ENCODE results near the gene AKNA.
"Not testable (repeated sequence)": the region's sequence is repeated elsewhere in the genome, so short reads cannot be mapped to it uniquely, and the experiment has no call there.

The AKNA gene

DNA sequence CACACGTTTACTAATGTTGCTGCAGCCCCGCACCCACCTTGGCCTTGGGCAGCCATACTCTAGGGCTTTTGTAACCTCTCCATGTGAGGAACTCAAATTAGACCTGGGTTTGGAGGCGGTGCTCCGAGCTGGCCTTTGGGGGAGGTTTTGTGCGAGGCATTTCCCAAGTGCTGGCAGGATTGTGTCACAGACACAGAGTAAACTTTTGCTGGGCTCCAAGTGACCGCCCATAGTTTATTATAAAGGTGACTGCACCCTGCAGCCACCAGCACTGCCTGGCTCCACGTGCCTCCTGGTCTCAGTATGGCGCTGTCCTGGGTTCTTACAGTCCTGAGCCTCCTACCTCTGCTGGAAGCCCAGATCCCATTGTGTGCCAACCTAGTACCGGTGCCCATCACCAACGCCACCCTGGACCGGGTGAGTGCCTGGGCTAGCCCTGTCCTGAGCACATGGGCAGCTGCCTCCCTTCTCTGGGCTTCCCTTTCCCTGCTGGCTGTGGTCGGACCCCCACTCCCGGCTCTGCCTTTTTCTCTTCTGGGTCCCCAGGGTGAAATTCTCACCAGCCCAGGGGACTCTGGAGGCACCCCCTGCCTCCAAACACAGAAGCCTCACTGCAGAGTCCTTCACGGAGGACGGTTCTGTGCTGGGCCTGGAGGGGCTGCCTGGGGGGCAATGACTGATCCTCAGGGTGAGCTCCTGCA, 64.8 kb downstream of the AKNA start, which contains the start of gene ORM1:
TSS of gene ORM1 (plus strand) at position 268 of the 701 bp plus-strand sequence. CDS start at position 304, 36 bp downstream.
- DNase-seq (ENCODE audit: low read depth in 2 of 2): not testable (repeated sequence)

DNA sequence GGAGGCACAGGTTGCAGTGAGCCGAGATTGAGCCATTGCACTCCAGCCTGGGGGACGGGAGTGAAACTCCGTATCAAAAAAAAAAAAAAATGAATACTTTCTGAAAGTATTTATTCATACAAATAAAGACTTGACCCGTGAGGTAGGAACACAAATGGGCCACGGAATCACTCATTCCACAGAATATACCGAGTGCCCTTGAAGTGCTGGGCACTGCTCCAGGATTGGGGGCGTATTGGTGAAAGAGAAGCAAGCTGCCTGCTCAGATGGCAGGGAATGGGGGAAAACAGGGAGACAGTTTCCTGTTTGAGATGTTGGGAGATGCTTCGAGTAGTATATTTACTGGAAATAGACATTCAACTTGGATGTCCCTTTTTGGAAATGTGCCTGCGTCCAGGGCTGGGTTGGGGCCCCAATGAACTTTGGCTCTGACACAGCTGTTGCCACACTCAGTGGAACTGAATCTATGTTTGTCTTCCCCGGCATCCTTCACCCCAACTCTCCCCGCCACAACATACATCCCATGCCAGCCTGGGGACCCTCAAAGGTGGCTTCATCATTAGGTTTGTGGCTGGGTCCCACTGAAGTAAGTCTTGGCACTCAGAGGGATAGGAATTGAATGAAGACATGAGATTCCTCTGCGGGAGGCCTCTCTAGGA, 65.5 kb downstream of the AKNA start:
- not testable (repeated sequence) for DNase-seq (ENCODE audit: low read depth in 2 of 2)

DNA sequence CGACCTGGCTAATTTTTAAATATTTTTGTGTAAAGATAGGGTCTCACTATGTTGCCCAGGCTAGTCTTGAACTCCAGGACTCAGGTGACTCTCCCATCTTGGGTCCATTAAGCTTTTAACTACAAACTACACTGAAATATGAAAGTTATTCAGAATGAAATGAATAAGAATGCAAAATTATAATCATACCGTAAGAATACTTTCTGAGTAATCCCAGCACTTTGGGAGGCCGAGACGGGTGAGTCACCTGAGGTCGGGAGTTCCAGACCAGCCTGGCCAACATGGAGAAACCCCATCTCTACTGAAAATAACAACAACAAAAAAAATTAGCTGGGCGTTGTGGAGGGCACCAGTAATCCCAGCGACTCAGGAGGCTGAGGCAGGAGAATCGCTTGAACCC, 66.0 kb downstream of the AKNA start:
- no peak for DNase-seq (ENCODE audit: low read depth in 2 of 2)

DNA sequence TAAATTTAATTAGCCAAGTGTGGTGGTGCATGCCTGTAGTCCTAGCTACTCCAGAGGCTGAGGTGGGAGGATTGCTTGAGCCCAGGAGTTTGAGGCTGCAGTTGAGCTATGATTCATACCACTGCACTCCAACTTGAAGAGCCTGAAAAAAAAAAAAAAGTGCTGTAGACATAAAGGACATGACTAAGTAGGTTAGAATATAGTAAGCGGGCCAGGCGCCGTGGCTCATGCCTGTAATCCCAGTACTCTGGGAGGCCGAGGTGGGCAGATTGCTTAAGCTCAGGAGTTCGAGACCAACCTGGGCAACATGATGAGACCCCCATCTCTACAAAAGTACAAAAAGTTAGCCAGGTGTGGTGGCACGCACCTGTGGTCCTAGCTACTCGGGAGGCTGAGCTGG, 67.1 kb downstream of the AKNA start:
- DNase-seq (ENCODE audit: low read depth in 2 of 2): not testable (repeated sequence)

GRCh38 chr9:114319147-114319546, 68.6 kb downstream of the AKNA start:
- no peak for DNase-seq (ENCODE audit: low read depth in 2 of 2)

- no peak for DNase-seq (ENCODE audit: low read depth in 2 of 2)
These were observed 69.4 kb downstream of the AKNA start for GRCh38 chr9:114318416-114318815.

- peak; percentile 77 to 83 for DNase-seq (ENCODE audit: low read depth in 2 of 2)
These were observed 70.0 kb downstream of the AKNA start for GRCh38 chr9:114317665-114318357.

DNA sequence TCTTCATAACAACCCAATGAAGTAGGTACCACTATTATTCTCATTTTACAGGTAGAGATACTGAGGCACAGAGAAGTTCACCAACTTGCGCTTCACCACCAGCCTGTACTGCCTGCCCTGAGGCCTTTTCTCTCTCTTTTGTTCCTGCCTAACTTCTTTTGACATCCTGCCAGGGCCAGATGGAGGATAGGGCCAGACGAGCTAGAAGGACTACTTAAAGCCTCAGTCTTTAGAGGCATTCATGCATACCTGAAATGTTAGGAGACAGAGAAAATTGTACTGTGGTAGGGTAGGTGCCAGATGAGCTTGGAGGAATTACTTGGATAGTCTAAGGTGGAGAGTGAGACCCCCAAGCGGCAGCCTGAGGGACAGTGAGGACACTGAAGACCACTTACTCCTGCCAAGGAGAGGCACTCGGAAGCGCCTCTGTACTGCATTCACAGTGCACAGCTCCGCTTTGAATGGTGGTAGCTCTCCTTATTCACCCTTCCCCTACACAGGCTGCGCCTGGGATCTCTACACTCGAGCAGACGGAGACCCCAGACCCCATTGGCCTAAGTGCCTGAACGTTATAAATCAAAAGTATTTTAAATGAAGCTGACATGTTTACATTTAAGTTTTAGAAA, 71.1 kb downstream of the AKNA start:
- no peak for DNase-seq (ENCODE audit: low read depth in 2 of 2)

- DNase-seq (ENCODE audit: low read depth in 2 of 2): no peak
These were observed 71.9 kb downstream of the AKNA start for GRCh38 chr9:114315723-114316363.

- DNase-seq (ENCODE audit: low read depth in 2 of 2): no peak
These were observed 72.7 kb downstream of the AKNA start for GRCh38 chr9:114314881-114315722.

DNA sequence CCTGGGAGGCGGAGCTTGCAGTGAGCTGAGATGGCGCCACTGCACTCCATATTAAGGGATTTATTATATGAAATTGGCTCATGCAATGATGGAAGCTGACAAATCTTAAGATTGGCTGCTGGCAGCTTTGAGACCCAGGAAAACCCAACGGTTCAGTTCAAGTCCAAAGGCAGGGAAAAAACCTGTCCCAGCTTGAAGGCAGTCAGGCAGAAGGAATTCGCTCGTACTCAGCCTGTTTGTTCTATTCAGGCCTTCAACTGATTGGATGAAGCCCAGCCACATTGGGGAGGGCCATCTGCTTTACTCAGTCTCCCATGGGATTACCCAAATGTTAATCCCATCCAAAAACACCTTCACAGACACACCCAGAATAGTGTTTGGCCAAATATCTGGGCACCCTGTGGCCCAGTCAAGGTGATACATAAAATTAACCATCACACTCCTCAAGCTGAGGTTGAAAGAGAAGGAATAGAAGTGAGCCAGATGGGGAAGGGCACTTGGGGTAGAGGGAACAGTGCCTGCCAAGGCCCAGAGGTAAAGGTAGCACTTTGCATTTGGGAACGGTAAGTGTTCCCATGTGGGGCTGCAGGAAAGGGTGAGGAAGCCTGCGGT, 73.4 kb downstream of the AKNA start:
- DNase-seq (ENCODE audit: low read depth in 2 of 2): no peak

DNA sequence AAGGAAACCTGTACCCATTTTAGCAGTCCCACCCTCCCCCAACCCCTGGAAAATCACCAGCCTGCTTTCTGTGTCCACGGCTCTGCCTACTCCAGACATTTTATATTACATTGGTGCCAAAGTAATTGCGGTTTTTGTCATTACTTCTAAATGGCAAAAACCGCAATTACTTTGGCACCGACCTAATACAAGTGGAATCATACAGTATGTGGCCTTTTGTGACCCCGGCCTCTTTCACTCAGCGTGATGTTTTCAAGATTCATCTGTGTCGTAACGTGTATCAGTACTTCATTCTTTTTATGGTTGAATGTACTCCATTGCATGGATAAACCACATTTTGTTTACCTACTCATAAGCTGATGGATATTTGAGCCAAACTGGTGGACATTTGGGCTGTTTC, 74.6 kb downstream of the AKNA start:
- no peak for DNase-seq (ENCODE audit: low read depth in 2 of 2)

DNA sequence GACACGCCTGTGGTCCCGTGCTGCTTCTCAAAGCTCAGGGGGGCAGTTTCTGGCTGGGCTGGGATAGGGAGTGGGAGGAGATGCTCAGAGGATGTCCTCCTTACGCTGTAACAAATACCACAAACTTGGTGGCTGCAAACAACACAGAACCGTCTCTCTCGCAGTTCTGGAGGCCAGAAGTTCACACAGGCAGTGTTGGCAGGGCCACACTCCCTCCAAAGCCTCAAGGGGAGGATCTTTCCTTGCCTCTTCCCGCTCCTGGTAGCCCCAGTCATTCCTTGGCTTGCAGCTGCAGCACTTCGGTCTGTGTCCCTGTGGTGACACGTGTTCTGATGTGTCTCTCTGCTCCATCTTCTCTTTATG, 75.3 kb downstream of the AKNA start:
- no peak for DNase-seq (ENCODE audit: low read depth in 2 of 2)

DNA sequence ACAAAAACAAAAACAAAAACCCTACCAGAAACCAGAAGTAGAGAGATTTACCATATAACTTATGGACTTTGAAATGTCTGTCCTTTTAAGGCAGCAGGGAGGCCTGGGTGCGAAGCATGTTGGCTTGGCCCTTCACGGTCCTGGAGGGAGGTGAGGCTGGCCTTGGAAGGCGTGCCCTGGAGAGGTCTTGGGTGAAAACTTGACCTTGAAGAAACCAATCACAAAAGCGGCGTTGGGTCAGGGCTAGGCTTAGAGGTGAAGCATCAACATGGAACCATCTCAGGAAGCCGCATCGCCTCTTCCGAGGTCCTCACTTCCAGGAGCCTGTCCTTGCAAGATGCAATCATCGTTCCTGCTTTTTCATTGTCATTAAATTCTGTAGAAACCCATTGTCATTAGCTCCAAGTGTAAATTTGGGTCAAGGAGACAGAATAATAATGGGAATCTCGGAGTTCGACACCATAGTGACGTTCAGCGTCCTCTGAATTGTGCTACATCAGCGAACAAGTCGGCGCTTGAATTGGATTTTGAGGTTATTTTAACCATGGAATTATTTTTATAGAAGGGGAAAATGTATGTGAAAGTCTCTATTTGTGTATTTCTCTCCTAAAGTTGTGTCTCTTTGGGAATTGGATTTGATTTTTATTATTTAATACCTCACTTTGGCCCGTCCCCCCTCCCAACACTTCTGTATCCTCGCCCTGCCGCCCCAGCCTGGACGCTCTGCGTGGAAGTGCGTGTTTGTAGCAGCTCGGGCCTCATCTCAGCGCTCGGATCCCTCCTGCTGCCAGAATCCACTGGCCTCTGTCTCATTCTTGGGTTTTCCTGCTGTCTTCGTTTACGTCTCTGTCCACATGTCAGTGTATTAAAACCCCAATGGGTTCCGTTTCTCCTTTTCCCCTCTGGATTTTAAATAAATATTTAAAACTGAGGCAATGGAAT, 75.9 kb downstream of the AKNA start:
- no peak for DNase-seq (ENCODE audit: low read depth in 2 of 2)

- DNase-seq (ENCODE audit: low read depth in 2 of 2): no peak
These were observed 77.0 kb downstream of the AKNA start for GRCh38 chr9:114310471-114311450.

GRCh38 chr9:114309096-114309495, 78.7 kb downstream of the AKNA start:
- DNase-seq (ENCODE audit: low read depth in 2 of 2): no peak

GRCh38 chr9:114308361-114308950, 79.3 kb downstream of the AKNA start:
- no peak for DNase-seq (ENCODE audit: low read depth in 2 of 2)

- no peak for DNase-seq (ENCODE audit: low read depth in 2 of 2)
These were observed 79.9 kb downstream of the AKNA start for GRCh38 chr9:114307899-114308267.
